Keratinocyte (primary cell): Measurements from ENCODE around the gene SHROOM4.

Experiments used
- CTCF ChIP-seq, 3 experiments: IDR thresholded peaks in 1 of 3; conservative IDR thresholded peaks in 1 of 3; optimal IDR thresholded peaks in 1 of 3; 2 replicates in 2 of 3; 3 replicates in 1 of 3; pipeline versions ENCODE3 to v1.5.1; 2011; ENCODE audit warnings: low read length in 3 of 3, mild to moderate bottlenecking in 3 of 3, moderate library complexity in 2 of 3, control low read depth in 1 of 3, inconsistent platforms in 1 of 3; ENCODE audit not compliant: insufficient read depth in 2 of 3; ENCODE audit errors: extremely low read depth in 1 of 3
- EZH2 ChIP-seq: IDR thresholded peaks from one replicate; pipeline ENCODE4 v1.6.1; 2012; ENCODE audit warnings: inconsistent platforms, mild to moderate bottlenecking, low read length, moderate library complexity

DNA sequence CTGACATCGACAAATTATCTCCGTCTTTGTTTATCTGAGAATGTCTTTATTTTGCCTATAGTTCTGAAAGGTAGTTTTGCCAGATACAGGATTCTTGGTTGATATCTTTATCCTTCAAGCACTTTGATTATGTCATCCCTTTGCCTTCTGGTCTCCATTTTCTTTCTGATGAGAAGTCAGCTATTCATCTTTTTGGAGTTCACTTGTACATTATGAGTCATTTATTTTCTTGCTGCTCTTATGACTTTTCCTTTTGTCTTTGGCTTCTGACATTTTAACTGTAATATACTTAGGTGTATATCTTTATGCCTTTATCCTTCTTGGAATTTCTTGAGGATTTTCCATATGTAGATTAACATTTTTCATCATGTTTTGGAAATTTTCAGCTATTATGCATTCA lies 51.4 kb downstream of the SHROOM4 start:
- TF ChIP-seq CTCF (optimal IDR thresholded peaks at IDR 0.05 in 1 of 3, IDR thresholded peaks at IDR 0.05 in 1 of 3, conservative IDR thresholded peaks at IDR 0.05 in 1 of 3; ENCODE audit: extremely low read depth in 1 of 3, insufficient read depth in 2 of 3, low read length in 3 of 3) (no peak), EZH2 (no peak)
